CD4-positive, alpha-beta T cell treated with Interleukin-10 for 1 hour (primary cell): ENCODE results near the gene ARL3.
"Not testable (repeated sequence)": the region's sequence is repeated elsewhere in the genome, so short reads cannot be mapped to it uniquely, and the experiment has no call there.

ENCODE experiments used
- DNase-seq: peaks from one replicate; pipeline ENCODE4 v3.0.0-alpha.2; 2020

ARL3 gene

DNA sequence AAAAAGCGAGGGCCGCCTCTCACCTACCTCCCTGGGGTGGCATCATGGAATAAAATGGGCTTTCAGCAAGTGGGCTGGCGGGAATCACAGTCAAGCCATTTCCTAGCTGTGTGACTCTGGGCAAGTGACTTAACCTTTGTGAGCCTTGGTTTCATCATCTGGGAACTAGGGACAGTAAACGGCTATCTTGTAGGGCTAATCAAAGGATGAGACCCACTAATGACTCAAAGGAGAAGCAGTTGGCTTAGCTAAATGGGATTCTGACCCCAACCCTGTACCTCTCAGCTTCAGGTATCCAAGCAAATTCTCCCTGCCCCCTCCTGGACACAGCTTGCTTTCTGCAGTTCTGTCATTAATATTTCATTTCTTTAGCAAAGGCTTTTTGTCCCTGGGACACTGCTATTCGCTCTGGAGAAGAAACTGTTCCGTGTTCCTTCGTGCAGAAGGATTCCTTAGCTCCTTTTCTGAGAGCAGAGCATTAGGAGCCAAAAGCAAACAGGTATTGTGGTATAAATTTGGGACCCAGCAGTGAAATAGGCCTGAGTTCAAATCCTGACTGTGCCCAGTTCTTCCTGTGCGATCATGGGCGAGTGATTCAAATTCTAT, 44.0 kb downstream of the ARL3 start:
- no peak for DNase-seq

DNA sequence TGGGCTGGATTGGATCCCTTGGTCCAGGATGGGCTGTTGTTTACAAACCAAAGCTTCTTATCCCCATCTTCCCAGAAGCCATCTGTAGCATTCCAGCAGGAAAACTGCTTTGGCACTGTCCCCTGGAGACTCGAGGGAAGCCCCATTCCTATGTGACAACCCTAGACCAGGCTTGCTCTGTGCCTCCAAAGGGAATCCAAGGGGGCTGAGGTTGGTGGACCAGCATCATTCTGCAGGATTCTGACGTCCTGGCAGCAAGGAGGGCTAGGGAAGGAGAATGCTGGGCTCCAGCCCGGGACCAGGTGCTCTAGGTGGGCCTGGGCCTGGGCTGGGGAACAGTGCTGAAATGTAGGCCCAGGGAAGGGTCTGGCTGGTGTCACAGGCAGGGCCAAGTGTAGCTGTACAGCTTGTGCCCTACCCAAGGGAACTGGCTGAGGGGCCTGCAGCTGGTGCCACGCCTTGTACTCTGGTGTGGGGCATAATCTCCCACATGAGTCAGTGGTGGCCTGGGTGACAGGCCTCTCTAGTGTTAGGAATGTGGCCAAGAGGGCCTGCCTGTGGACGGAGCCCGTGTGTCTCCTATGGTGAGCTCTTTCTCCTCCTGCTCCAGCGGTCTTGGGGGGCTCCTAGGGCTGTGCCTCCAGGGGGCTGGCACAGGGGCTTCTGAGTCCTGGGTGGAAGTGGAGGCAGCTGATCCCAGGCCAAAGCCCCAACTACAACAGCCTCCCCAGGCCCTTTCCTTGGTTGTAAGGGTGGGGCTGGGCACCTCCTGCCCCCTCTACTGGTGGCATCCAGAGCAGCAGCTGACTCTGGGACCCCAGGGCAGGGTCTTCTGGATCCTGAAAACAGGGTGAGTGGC, 44.8 kb downstream of the ARL3 start:
- no peak for DNase-seq

DNA sequence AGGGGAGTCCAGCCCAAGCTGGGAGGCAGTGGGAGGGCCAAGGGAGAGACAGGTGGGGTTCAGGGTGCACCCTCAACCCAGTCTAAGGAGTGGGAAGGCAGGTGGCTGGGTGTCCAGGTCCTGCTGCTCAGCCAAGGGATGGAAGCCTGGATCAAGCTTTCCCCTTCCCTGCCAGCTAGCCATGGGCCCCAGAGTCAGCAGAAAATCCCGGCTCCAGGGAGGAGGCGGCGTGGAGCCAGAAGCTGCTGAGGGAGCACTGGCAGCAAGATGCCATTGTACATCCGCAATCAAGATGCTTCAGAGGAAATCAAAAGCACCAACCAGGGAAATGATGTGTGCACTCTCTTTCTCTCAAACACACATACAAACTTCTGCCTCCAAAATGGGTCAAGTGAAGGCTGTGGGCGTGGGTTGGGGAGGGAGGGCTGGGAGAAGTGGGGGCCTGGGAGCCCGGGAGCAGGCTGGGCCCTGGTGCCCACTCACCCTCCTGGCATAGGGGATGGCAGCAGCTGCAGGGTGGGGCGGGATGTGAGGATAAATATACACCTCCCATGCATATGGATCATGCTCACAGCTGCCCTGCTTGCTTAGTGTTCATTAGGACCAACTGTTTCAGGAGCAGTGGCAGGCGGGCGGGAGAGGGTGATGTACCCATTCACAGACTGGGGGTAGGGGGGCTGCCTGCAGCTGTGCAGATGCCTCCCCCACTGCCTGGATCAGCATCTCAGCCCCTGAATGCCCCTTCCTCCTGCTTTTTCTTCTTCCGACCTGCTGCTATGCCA, 45.7 kb downstream of the ARL3 start:
- DNase-seq, result no peak

DNA sequence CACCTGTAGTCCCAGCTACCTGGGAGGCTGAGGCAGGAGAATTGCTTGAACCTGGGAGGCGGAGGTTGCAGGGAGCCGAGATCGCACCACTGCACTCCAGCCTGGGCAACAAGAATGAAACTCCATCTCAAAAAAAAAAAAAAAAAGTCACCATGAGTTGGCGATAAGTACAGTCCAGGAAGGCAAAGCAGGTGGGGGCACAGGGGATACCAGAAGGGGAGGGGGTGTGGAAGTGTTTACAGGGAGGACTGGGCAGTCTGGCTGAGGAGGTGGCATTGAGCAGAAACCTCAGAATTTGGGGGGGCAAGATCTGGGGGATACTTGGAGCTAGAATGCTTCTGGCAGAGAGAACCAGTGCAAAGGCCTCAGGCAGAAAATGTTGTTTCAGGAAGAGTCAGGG, 46.8 kb downstream of the ARL3 start:
- not testable (repeated sequence) for DNase-seq

DNA sequence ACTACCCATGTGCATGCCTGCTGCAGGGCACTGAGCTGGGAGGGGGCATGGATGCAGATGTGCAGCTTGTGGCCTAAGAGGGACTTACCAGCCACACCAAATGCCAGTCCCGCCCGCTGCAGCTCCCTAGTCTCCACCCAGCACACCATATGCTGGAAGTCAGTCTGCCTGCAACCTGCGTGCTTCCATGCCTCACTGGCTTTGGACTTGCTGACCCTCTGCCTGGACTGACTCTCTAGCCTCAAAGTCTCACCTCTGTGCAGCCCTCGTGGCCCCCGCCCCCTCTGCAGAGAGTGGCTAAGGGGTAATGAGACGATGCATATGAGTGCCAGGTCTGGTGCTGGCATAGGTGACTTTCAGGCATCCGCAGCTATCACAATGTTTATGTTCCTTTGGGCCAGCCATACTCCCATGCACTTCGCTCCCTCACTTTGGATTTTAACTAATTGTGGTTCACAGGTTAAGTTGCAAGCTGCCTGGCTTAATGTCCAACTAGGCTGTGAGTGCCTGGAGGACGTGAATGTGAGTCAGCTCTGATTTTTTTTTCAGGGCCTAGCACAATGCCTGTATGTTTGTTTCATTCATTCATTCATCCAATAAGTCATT, 48.2 kb downstream of the ARL3 start:
- no peak for DNase-seq

DNA sequence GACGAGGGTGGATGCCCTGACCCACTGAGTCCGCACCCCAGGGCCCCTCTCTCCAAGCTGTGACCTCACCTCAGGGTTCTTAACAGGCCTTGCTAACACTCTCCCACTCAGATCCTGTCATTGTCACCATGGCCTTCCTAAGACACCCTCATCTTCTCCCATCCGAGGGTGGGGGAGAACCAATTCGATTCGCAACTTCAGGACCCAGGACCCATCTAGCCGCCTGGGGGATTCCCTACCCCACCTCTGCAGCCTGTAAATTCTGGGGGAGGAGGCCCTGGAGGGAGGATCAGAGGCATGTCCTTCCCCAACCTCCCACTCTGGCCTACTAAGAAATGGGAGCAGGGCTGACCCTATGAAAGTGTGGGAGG, 52.6 kb downstream of the ARL3 start:
- no peak for DNase-seq

- peak; percentile 67 for DNase-seq
These were observed 53.1 kb downstream of the ARL3 start for GRCh38 chr10:102660888-102661657.

GRCh38 chr10:102658802-102659201, 55.4 kb downstream of the ARL3 start:
- DNase-seq, result no peak

DNA sequence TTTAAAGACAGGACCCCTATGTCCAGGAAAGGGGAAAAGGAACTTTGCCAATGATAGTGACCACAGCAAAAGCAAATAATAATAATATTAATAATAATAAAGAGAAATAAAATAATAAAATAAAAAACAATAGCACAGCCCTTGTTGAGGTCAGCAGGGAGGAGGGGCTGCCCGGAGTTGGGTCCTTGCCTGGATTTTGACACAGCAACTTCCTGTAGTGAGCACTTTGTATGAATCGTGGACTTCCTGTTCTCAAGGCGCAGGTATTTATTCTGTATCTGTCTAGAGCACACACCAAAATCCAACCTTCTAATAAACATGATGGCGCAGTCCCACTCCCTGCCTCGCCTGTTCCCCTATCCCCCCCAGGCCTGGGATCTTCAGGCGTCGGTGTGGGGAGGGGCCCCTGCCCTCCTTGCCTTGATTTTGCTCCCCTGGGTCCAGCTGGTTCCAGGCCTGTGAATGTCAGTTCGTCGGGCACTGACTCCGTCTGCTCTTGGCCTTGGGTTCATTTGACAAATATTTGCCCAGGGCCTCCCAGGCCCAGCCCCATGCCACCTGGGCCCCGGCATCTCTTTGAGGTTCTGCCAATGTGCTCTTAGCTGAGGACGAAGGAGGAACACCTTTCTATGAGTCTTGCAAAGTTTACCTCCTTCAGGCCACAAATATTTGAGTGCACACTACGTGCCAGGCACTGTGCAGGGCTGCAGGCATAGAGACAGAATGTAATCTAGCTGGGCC, 56.0 kb downstream of the ARL3 start:
- no peak for DNase-seq

- DNase-seq, result no peak
These were observed 56.7 kb downstream of the ARL3 start for GRCh38 chr10:102657451-102657850.

DNA sequence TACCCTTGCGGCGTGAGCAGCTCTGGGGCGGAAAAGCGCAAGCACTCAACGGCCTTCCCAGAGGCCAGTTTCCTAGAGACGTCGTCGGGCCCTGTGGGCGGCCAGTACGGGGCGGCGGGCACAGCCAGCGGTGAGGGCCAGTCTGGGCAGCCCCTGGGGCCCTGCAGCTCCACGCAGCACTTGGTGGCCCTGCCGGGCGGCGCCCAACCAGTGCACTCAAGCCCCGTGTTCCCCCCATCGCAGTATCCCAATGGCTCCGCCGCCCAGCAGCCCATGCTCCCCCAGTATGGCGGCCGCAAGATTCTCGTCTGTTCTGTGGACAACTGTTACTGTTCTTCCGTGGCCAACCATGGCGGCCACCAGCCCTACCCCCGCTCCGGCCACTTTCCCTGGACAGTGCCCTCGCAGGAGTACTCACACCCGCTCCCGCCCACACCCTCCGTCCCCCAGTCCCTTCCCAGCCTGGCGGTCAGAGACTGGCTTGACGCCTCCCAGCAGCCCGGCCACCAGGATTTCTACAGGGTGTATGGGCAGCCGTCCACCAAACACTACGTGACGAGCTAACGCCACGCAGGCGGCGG, 57.3 kb downstream of the ARL3 start:
- DNase-seq, result no peak

DNA sequence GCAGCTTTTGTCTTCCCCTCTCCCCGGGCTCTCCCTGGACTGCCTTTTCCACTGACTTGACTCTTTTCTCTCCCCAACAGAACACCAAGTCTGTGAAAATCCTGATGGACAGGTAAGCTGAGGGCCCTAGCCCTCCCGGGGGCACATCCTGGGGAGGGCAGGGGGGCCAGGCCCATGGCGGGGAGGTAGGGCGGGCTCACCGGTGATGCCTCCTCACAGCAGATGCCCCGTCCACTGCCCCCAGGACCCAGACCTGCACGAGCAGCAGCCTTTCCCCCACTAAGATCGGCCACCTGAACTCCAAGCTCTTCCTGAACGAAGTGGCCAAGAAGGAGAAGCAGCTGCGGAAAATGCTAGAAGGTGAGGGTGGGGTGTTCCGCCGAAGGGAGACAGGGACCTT, 58.2 kb downstream of the ARL3 start:
- no peak for DNase-seq

DNA sequence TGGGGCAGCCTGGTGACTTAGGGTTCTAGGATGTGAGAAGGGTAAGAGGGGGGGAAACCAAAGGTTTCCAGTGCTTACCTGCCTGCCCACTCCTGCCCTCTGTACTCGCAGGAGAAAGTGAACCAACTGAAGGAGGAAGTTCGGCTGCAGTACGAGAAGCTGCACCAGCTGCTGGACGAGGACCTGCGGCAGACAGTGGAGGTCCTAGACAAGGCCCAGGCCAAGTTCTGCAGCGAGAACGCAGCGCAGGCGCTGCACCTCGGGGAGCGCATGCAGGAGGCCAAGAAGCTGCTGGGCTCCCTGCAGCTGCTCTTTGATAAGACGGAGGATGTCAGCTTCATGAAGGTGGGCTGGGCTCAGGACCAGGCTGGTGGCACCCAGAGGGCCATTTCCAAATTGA, 59.2 kb downstream of the ARL3 start:
- DNase-seq, result no peak

- no peak for DNase-seq
These were observed 59.6 kb downstream of the ARL3 start for GRCh38 chr10:102654566-102654965.

GRCh38 chr10:102653060-102653459, 61.1 kb downstream of the ARL3 start:
- DNase-seq, result no peak

DNA sequence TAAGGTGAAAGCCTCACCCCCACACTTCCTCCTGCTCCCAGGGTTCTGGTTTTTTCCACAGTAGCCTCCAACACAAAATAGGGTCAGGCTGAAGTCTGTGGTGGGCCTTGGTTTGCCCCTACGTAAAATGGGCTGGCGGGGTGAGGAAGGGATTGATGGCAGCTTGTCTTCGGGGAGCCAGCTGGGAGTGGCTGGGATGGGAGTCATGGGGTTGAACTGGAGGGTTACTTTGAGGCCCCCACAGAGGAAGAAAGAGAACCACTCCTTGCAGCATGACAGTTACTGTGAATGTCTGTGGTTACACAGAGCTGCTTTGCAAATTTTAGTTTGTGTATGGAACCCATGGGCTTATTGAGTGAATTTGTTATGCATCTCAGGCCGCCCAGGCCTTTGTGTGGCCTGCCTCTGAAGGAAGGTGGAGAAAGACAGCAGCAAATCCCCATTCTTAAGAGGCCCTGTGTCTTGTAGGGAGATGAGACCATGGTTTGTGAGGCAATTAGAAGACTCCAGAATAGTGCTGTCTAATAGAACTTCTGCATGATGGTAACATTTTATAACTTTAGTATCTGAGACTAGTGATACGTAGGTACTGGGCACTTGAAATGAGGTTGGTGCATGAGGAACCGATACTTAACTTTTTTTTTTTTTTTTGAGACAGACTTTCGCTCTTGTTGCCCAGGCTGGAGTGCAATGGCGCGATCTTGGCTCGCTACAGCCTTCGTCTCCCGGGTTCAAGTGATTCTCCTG, 61.9 kb downstream of the ARL3 start:
- DNase-seq, result no peak

- DNase-seq, result no peak
These were observed 62.6 kb downstream of the ARL3 start for GRCh38 chr10:102651455-102652169.

- DNase-seq, result no peak
These were observed 63.3 kb downstream of the ARL3 start for GRCh38 chr10:102650655-102651454.
